GM18505 (cell line): ENCODE measurements around the gene HECTD1.
"Not testable (repeated sequence)": the region's sequence is repeated elsewhere in the genome, so short reads cannot be mapped to it uniquely, and the experiment has no call there.

Experiments used
- ATAC-seq: cut with Tn5 transposase; IDR thresholded peaks from one replicate; pipeline ENCODE4 v1.9.1; 2021; ENCODE audit not compliant: unreplicated experiment
- POLR2A ChIP-seq: IDR thresholded peaks from 4 replicates; pipeline ENCODE4 v1.6.1; 2011; ENCODE audit warnings: borderline replicate concordance; ENCODE audit not compliant: insufficient read depth, insufficient read length; ENCODE audit errors: extremely low read depth

Gene HECTD1

DNA sequence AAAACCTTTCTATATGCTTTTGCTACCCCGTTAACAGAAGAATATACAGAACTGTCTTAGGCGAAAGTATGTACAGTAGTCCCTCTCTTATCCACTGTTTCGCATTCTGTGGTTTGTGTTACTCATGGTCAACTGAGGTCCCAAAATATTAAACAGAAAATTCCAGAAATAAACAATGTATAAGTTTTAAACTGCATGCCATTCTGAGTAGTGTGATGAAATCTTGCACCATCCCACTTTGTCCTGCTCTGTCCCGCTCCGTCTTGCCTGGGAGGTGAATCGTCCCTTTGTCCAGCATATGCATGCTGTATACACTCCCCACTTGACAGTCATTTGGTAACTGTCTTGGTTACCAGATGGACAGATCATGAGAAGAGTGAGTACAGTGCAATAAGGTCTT lies 111.3 kb downstream of the HECTD1 start:
- ATAC-seq: no peak
- no peak for TF ChIP-seq POLR2A

DNA sequence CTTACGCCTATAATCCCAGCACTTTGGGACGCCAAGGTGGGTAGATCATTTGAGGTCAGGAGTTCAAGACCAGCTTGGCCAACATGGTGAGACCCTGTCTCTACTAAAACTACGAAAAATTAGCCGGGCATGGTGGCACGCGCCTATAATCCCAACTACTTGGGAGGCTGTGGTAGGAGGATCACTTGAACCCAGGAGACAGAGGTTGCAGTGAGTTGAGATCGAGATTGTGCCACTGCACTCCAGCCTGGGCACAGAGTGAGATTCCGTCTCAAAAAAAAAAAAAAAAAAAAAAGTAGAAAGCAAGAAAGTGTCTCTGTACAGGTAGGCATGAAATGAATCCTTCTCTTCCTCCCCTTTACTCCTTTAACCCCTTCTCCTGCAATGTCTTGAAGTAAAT lies 111.8 kb downstream of the HECTD1 start:
- not testable (repeated sequence) for ATAC-seq

DNA sequence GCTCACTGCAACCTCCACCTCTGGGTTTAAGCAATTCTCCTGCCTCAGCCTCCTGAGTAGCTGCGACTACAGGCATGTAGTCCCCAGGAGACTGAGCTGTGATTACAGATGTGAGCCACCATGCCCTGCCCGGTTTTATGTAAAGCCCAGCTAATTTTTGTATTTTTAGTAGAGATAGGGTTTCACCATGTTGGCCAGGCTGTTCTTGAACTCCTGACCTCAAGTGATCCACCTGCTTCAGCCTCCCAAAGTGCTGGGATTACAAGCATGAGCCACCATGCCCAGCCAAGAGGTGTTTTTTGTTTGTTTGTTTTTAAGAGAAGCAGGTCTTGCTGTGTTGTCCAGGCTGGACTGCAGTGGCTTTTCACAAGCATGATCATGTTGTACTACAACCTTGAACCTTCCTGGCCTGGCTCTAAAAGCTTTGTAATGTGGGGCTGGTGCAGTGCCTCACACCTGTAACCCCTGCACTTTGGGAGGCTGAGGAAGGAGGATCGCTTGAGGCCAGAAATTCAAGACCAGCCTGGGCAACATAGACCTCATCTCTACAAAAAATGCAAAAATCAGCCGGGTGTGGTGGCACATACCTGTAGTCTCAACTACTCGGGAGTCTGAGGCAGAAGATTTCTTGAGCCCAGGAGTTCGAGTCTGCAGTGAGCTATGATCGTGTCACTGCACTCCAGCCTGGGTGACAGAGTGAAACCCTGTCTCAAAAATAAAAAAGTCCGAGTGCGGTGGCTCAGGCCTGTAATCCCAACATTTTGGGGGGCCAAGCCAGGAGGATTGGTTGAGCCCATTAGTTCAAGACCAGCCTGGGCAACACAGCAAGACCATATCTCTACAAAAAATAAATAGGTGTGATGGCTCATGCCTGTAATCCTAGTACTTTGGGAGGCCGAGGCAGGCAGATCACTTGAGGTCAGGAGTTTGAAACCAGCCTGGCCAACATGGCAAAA lies 113.4 kb downstream of the HECTD1 start:
- ATAC-seq: not testable (repeated sequence)

DNA sequence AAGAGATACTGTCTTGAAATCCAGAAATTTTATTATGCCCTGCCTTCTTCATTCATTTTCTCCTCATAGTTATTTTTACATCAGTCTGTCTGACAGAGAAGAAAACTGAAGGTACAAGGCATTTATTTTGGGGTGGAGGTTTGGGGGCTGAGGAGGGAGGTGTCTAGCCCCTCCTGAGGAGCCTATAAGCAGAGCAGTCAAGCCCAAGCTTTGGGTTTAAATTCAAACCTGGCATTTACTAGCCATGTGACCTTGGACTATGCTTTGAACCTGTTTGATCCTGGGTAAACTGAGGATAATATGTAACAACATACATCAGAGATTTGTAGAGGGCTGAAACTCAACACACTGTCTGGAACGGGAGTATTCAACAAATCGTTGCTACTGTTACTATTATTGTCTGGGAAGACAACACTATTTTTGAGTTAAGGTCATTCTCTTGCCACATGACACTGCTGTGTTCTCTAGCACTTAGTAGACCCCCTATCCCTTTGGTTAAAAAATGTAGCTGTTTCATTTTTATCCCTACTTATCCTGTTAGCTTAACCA lies 115.4 kb downstream of the HECTD1 start:
- TF ChIP-seq POLR2A: no peak
- no peak for ATAC-seq

DNA sequence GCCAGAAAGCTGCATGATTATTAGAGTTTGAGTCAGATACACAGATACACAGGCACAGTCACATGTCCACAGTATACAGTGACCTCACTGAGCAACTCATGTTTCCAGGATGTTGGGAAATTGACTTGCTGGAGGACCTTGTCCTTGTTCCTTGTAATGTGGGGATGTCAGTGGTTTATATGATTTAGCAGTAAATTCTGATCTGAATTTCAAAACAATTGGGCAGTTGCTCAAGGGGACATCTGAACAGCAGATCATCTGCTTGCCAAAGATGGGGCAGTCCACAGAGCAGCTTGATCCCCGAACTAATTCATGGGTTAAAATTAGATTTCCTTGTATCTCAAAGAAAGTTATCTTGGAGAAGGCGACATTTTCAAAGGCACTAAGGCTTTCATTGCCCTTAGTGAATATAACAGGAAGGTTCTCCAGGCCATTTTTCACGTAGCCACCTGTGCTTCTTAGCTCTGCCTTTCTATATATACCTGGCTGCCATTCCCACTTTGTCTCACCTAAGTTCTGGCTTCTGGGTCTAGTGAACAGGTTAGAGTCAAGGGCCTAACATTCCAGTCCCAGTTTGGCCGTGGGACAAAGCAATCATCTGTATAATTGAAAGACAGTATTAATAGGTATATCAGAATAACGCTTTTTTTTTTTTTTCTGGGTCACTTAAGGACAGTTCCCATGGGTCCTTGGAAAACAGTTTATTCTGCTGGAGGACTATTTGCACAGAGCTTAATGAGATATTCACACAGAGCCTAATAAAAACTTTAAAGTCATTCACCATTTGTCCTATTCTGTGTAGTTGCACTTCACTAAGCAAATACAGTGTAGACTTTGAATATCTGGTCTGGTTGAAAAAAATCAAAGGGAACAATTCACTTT lies 116.5 kb downstream of the HECTD1 start:
- no peak for TF ChIP-seq POLR2A
- no peak for ATAC-seq

DNA sequence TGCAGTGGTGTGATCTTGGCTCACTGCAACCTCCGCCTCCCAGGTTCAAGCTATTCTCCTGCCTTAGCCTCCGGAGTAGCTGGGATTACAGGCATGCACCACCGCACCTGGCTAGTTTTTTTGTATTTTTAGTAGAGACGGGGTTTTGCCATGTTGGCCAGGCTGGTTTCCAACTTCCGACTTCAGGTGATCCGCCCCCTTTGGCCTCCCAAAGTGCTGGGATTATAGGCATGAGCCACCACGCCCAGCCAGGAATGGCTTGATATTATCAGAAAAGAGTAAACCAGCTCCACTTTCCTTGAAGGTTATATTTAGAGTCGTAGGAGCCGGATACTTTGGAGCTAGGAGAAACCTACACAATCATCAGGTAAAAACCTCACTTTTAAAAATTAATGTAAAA lies 121.1 kb downstream of the HECTD1 start:
- ATAC-seq: not testable (repeated sequence)

DNA sequence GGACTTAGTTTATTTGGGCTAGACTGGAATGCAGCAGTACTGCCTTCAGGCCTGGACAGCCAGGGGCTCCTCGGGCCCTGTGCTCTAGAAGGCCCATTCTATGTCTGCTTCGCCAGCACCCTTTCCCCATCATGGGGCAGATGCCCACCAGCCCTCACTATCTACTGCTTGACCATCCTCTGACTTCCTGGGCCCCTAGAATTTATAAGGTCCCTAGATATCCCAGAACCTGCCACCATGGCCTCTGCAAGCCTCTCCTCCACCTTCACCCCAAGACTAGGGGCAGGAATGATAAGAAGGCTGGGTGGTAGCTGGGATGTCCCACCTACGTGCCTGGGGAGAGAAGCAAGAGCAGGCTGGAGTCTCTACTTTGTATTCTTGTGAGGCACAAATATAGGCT lies 122.6 kb downstream of the HECTD1 start:
- TF ChIP-seq POLR2A: no peak
- ATAC-seq: no peak

DNA sequence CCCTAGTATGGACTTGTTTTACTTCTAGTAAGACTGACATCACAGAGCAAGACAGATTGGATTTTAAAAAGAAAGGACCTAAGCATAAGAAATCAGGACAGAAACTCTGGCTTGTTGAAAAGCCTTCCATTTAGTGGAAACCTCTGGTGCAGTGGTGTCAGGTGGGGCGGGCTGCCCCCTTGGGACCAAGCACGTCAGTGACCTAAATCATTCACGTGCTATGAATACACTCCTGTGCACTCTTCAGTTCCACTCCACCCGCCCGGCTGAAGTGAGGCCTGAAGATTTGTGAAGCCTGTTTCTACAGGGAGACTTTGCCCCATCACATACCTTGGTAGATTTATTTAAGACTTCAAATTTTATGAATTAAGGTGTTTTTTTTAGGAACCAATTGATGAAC lies 123.2 kb downstream of the HECTD1 start:
- ATAC-seq: peak; percentile 83
- no peak for TF ChIP-seq POLR2A

DNA sequence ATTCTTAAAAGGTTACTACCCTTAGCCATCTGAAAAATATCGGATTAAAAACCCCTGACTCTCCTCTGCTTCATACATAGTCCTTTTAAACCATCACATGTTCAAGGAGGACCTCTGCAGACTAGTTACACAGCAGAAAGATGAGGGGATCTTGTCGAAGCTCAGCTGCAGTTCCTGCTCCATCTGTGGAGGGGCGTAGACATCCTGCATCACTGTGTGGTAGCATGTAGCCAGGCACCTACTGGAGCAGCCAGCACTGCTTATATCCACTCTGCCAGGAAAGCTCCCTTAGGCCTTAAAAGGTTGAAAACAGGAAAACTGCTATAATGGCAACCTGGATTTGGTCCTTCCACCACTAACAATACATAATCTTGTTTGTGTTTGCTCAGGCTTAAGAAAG lies 123.8 kb downstream of the HECTD1 start:
- no peak for ATAC-seq
- TF ChIP-seq POLR2A: no peak

DNA sequence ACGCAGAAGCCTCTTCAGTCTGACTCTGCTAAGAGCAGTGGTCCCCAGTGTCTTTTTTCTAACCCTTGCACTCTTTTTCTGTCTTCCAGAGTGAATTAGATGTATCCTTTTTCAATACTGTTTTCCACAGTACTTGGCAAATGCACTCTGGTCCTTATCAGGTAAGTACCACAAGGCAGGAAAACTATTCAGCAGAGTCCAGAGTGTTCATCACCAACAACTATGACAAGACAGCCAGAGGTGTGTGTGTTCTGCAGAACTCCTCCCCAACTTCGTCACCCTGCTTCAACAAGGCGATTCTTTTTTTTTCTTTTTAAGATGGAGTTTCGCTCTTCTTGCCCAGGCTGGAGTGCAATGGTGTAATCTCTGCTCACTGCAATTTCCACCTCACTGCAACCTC lies 127.1 kb downstream of the HECTD1 start:
- TF ChIP-seq POLR2A: no peak

DNA sequence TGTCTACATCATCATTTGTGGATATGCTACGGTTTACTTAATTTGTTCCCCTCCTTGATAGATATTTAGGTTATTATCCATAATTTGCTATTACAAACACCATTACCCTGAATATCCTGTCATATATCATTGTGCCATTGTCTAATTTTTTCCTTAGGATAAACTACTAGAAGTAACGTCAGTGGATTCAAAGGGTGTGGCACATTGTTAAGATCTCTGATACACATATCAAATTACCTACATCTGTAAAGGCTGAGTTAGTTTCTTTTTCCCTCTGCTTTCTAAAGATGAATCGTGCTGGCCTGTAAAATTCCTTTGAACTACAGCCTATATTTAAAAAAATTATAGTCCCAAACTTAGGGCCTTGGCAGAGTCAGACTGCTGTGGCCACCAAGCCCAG lies 127.5 kb downstream of the HECTD1 start:
- no peak for TF ChIP-seq POLR2A
- no peak for ATAC-seq

More for the DNA sequence above, 127.1 kb downstream of the HECTD1 start:
- no peak for ATAC-seq

DNA sequence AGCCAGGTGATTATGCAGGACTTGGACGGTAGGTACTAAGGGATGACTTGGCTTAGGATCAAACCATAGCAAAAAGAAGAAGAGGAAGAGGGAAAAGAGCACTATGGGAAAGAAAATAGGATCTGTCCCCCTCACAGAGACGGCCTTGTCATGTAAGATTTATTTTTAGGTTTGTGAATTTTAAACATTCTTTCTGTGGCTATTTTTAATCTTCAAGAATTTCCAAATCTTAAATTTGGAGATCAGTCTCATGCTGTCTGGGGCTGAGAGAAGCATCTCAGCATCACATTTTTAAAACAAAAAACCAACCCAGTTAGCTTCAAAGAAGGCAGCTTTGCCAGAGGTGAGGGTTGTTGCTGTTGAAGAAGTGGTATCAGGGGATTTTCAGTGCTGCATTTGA lies 128.8 kb downstream of the HECTD1 start:
- no peak for TF ChIP-seq POLR2A
- ATAC-seq: no peak

DNA sequence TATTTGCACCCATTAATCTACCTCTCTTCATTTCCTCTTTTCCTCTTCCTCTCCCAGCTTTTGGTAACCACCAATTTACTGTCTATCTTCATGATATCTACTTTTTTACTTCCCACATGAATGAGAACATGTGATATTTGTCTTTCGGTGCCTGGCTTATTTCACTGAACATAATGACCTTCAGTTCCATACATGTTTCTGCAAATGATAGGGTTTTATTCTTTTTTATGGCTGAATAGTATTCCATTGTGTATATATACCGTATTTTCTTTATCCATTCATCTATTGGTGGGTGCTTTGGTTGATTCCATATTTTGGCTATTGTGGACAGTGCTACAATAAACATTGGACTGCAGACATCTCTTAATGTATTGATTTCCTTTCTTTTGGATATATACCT lies 132.4 kb downstream of the HECTD1 start:
- TF ChIP-seq POLR2A: no peak
- ATAC-seq: no peak

DNA sequence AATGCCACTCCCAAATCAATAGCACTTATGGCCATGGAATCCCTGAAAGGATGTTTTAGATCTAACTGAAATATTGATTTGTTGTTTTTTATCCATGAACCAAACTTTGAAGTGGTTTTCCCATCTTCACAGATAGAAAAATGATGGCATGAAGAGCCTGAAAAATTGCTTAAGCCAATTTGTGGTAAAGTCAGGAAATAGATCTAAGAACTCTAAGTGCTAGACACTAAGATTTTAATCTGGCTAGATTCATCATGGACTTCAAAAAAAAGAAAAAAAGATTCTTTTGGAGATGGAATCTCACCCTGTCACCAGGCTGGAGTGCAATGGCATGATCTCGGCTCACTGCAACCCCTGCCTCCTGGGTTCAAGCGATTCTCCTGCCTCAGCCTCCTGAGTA lies 136.4 kb downstream of the HECTD1 start:
- no peak for TF ChIP-seq POLR2A
- ATAC-seq: no peak
